ENCODE measurements around the gene SLC41A2.
"Not testable (repeated sequence)": the region's sequence is repeated elsewhere in the genome, so short reads cannot be mapped to it uniquely, and the experiment has no call there.

The SLC41A2 gene

GRCh38 chr12:104986022-104986941 lies 28.2 kb upstream of the SLC41A2 start, which contains the start of gene NOPCHAP1:
Gene NOPCHAP1, plus strand, starts transcription at chr12:104986316. Its CDS starts 37 bp downstream, at chr12:104986353.
- Histone ChIP-seq H3K27me3 (ENCODE audit: control insufficient read depth, insufficient read depth, low read length) (no peaks in the 10 kb centered on the region), H3K79me2 (peaks cover 2% of the 10 kb centered on the region), H3K36me3 (ENCODE audit: control insufficient read depth, insufficient read depth, low read length) (no peaks in the 10 kb centered on the region), H3K4me1 (peaks cover 8% of the 10 kb centered on the region), H3K4me2 (ENCODE audit: low read length) (peak within 1 kb of the TSS; percentile 77), H3K4me3 (ENCODE audit: low read depth, low read length) (peak within 1 kb of the TSS; percentile 78), H3K27ac (peak within 1 kb of the TSS; percentile 16), H3K9ac (no peak within 1 kb of the TSS), H3K9me3 (ENCODE audit: control insufficient read depth, low read length) (no peaks in the 10 kb centered on the region), H2AFZ (peak within 1 kb of the TSS; percentile 83)
- TF ChIP-seq CTCF (IDR thresholded peaks at IDR 0.05), result no peak

- H2AFZ ChIP-seq, result peak overlapping the region; percentile 83
- no peak for TF ChIP-seq CTCF (IDR thresholded peaks at IDR 0.05)
- no peaks in the 10 kb centered on the region for H3K27me3 ChIP-seq (ENCODE audit: control insufficient read depth, insufficient read depth, low read length)
- no peaks in the 10 kb centered on the region for H3K9me3 ChIP-seq (ENCODE audit: control insufficient read depth, low read length)
- H3K27ac ChIP-seq, result no peak overlapping the region
- H3K4me2 ChIP-seq (ENCODE audit: low read length), result no peak overlapping the region
- H3K9ac ChIP-seq, result no peak overlapping the region
- no peak overlapping the region for H3K4me3 ChIP-seq (ENCODE audit: low read depth, low read length)
- no peaks in the 10 kb centered on the region for H3K36me3 ChIP-seq (ENCODE audit: control insufficient read depth, insufficient read depth, low read length)
- peaks cover 2% of the 10 kb centered on the region for H3K79me2 ChIP-seq
- H3K4me1 ChIP-seq, result peaks cover 8% of the 10 kb centered on the region
Observed at GRCh38 chr12:104985206-104985605, 27.1 kb upstream of the SLC41A2 start.

GRCh38 chr12:104977688-104978087 lies 19.6 kb upstream of the SLC41A2 start:
- not testable (repeated sequence) for H3K27me3 ChIP-seq (ENCODE audit: control insufficient read depth, insufficient read depth, low read length); H3K4me3 ChIP-seq (ENCODE audit: low read depth, low read length); H3K9me3 ChIP-seq (ENCODE audit: control insufficient read depth, low read length); H3K4me1 ChIP-seq; H3K36me3 ChIP-seq (ENCODE audit: control insufficient read depth, insufficient read depth, low read length); H3K79me2 ChIP-seq; H3K4me2 ChIP-seq (ENCODE audit: low read length); H3K27ac ChIP-seq; H2AFZ ChIP-seq; H3K9ac ChIP-seq

- H3K4me3 ChIP-seq (ENCODE audit: low read depth, low read length), result no peak overlapping the region
- H2AFZ ChIP-seq, result no peak overlapping the region
- H3K36me3 ChIP-seq (ENCODE audit: control insufficient read depth, insufficient read depth, low read length), result no peaks in the 10 kb centered on the region
- H3K9me3 ChIP-seq (ENCODE audit: control insufficient read depth, low read length), result no peaks in the 10 kb centered on the region
- no peaks in the 10 kb centered on the region for H3K79me2 ChIP-seq
- no peak overlapping the region for H3K27ac ChIP-seq
- TF ChIP-seq CTCF (IDR thresholded peaks at IDR 0.05), result no peak
- H3K4me2 ChIP-seq (ENCODE audit: low read length), result no peak overlapping the region
- H3K27me3 ChIP-seq (ENCODE audit: control insufficient read depth, insufficient read depth, low read length), result no peaks in the 10 kb centered on the region
- no peaks in the 10 kb centered on the region for H3K4me1 ChIP-seq
- H3K9ac ChIP-seq, result no peak overlapping the region
Observed at GRCh38 chr12:104976703-104977102, 18.6 kb upstream of the SLC41A2 start.

- Histone ChIP-seq H3K9me3 (ENCODE audit: control insufficient read depth, low read length) (no peaks in the 10 kb centered on the region), H3K4me2 (ENCODE audit: low read length) (no peak overlapping the region), H3K27ac (no peak overlapping the region), H3K4me1 (no peaks in the 10 kb centered on the region), H3K27me3 (ENCODE audit: control insufficient read depth, insufficient read depth, low read length) (no peaks in the 10 kb centered on the region), H3K9ac (no peak overlapping the region), H3K79me2 (no peaks in the 10 kb centered on the region), H3K36me3 (ENCODE audit: control insufficient read depth, insufficient read depth, low read length) (no peaks in the 10 kb centered on the region), H3K4me3 (ENCODE audit: low read depth, low read length) (no peak overlapping the region), H2AFZ (no peak overlapping the region)
- TF ChIP-seq CTCF (IDR thresholded peaks at IDR 0.05), result no peak
Observed at GRCh38 chr12:104975587-104976343, 17.7 kb upstream of the SLC41A2 start.
